Suppressor macrophage treated with lipopolysaccharide for 4 hours (primary cell): ENCODE data around the gene HOXA5.

ENCODE experiments used
- DNase-seq: peaks from one replicate; pipeline ENCODE4 v3.0.0-alpha.2; 2020

Gene HOXA5

GRCh38 chr7:27158436-27159265 is 15.2 kb upstream of the HOXA5 start:
- no peak for DNase-seq

GRCh38 chr7:27157702-27158431 is 14.4 kb upstream of the HOXA5 start:
- DNase-seq = no peak

- DNase-seq = no peak
Observed at GRCh38 chr7:27156916-27157701, 13.6 kb upstream of the HOXA5 start.

- DNase-seq = no peak
Observed at GRCh38 chr7:27156508-27156898, 13.0 kb upstream of the HOXA5 start, which contains the start of gene HOXA7. TSS of gene HOXA7 (minus strand) at chr7:27156675. CDS start at chr7:27156545, 130 bp downstream.

DNA sequence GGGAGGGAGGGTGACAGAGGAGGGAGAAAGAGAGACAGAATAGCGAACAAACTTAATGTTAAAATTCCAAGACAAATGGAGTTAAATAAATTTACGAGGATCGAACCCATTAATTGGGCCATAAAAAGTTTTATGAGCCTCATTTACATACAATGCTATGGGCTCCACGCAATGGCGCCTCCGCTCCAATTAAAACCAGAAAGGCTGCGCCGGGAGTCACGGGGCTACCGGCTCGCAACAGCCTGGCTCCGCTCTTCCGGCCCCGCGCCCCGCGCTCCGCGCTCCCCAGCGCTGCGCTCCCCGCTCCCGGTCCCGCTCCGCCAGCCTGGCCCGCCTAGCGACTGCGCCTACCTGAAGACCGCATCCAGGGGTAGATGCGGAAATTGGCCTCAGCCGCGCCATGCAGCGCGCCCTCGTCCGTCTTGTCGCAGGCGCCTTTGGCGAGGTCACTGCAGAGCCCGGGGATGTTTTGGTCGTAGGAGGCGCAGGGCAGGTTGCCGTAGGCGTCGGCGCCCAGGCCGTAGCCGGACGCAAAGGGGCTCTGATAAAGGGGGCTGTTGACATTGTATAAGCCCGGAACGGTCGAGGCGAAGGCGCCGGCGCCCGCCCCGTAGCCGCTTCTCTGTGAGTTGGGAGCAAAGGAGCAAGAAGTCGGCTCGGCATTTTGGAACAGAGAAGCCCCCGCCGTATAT is 12.5 kb upstream of the HOXA5 start:
- no peak for DNase-seq

DNA sequence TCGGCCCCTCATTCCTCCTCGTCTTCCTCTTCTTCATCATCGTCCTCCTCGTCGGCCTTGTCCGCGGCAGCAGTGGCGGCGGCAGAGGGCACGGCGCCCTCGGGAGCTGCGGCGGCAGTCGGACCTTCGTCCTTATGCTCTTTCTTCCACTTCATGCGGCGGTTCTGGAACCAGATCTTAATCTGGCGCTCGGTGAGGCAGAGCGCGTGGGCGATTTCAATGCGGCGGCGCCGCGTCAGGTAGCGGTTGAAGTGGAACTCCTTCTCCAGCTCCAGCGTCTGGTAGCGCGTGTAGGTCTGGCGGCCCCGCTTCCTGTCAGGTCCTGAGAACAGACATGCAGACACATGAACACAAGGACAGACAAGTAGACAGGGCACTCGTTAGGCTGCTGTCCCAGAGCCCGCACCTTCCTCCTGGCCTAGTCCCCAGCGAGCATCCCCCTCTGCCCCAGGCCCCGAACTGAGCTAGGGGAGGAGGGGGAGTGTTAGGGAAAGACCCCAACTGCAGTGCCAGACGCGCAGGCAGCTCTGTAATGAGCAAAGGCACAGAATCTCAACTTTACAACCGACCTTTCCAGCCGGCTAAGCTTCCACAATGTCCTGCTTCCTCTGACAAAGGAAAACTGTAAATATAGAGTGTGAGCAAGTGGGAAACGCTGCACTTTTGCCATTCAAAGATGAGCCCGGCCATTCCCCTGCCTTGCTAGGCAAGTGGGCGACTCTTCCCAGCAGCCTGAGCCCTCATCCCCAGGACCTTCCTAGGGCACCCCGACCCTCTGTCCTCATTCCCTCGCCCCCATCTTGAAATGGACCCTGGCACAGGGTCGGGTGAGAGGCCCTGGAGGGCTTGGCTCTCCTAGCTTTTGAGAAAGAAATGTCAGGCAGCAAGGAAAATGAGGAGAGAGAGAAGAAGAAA is 11.7 kb upstream of the HOXA5 start:
- no peak for DNase-seq

GRCh38 chr7:27154369-27154768 is 10.9 kb upstream of the HOXA5 start:
- no peak for DNase-seq

DNA sequence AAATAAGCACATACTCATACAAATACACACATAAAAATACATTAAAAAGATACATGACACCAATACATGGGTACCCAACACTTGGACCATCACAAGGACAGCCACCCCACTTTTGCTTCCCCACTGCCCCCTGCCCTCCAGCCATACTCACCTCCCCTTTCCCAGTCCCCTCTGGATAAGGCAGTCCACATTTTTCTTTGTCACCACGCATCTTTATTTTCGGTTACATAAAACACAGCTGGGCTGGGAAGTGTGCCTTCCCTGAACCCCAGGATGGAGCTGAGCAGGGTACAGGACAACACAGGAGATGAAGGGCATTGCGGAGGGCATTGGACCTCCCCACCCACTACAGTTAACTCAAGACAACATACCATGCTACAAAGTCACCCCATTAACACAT is 10.0 kb upstream of the HOXA5 start:
- DNase-seq = no peak

GRCh38 chr7:27152816-27153442 is 9.4 kb upstream of the HOXA5 start:
- no peak for DNase-seq

DNA sequence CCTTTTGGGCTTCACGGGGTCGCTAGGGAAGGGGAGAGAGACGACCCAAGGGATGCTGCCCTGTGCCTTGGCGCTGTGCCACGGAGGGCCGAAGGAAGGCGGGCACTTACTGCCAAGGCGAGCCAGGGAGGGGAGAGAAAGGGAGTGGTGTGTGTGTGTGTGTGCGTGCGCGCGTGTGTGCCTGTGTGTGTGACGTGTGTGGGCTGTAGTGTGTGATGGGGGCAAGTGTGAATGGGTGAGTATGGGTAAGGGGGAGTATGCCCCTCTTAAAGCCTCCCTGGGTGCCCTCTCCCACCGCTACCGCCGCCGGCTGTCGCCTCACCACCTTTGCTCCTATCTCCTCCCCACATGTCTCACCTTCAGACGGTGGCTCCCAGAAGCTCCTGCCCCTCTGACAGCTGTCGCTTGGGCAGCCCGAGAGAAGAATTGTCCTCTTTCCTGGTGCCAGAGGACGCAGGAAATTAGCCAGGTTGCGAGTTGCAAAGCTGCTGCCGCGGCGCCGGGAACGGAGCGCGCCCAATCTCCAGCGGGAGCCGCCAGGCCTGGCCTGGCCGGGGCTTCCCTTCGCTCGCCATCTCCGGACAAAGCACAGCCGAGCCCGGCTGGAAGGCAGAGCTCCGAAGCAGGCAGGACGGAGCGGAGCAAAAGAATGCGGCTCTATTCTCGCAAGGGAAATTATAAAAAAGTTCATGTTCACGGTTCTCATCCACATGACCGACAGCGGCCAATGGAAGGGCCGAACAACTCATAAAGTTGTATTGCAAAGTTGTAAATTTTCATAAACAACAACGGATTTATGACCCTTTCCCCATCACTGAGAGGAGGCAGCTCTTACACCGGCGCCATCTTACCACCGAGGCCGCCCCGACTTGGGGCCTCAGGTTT is 8.7 kb upstream of the HOXA5 start, which contains the start of gene HOXA3:
TSS of gene HOXA3 (minus strand) at position 653 of the 885 bp plus-strand sequence. CDS start 41,943 bp downstream, outside the sequence.
- no peak for DNase-seq

DNA sequence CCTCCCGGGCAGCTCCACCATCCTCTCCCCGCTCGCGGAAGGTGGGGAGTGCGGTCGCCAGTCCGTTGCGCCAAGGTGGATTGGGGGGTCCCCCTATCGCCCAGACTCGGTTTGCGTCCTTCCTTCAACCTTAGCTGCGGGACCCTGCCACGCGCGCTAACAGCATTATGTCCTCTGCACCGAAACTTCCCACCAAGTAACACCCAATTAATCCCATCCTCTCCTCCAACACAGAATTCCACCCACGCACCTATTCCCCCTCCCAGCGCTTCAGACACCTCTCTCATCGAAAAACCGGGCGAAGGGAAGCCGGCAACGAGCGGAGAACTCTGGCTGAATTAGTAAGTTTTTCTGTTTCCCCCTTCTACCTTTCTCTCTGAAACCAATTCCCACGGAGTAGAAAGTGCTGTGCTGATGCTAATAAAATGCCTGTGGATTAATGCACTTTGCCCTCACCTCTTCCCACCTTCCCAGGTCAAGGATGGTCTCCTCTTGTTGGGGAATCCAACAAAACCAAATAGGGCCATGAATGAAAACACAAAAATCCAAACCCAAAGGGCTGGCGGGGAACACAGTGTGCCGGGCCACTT is 8.0 kb upstream of the HOXA5 start:
- DNase-seq = no peak

DNA sequence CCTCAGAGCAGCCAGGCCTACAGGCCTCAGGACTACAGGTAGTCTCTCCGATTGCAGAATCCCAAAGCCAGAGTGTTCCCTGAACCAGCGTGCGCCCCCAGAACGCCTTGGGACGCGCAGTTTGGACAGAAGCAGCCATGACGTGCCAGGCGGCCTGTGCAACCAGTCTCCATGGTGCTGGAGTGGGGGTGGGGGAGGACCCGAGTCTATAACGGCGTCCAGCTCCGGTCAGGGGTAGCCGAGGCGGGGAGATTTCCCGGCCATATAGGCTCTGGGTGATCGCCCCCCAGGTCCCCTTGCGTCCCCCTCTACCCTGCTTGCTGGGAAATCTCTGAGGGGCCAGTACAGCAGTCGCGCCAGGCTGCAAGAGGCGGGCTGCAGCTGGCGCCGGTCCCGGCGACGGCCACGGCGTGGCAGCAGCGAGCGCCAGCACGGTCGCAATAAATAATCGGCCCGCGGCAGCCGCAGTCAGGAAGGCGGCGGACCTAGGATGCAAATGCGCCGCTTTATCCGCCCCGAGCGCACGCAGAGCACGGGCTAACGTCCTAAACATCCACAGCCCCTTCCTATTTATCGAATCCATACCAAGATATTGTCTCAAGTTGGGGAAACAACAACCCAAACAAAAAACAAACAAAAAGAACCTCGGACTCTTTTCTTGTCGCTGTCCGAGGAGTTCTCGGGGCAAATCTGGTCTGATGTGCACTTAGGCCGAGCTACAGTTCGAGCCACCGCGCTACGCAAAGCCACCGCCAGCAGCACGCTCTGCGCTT is 7.3 kb upstream of the HOXA5 start:
- DNase-seq = peak; percentile 84

- no peak for DNase-seq
Observed at GRCh38 chr7:27149842-27150567, 6.5 kb upstream of the HOXA5 start.

GRCh38 chr7:27148756-27149641 is 5.5 kb upstream of the HOXA5 start:
- DNase-seq = no peak

DNA sequence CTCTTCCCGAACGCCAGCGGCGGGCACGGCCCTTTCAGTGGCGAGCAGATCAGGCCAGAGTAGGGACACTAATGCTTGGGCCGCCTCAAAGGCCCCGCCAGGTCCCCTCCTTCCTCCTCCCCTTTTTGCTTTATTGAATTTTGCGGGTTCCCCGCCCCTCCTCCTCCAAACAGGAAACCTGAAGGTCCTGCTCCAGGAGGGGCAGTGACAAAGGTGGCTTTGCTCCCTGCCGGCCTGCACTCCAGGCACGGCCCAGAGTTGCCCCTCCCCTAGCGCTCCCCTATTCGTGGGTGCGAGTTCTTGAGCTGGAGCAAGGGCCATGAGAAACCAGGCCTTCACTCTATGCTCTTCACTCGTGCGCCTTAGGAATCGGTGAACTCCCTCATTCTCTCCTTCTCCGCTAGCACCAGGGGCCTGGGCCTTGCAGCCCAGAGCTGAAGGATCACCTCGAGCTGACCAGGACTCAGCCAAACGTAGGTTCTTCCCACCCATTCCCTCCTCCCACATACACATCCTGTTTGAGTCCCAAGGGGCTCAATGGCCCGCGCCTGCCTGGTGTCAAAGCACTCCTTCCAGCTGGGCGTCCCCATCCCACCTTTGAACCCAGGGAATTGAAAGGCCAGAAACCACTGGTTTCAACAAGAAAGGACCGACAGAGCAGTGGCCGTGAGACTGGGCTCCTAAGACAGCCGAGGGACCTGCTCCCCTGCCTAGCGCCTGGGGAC is 4.7 kb upstream of the HOXA5 start:
- no peak for DNase-seq
